ENCODE measurements around the gene CEP112.

The CEP112 gene

GRCh38 chr17:65703891-65704290 is 488.0 kb downstream of the CEP112 start:
- no peak overlapping the region for H3K9ac ChIP-seq (ENCODE audit: insufficient read length)
- TF ChIP-seq POLR2AphosphoS5 (IDR thresholded peaks at IDR 0.05; ENCODE audit: borderline replicate concordance, low read depth, low read length) = no peak
- no peak for TF ChIP-seq FOXP2 (optimal IDR thresholded peaks at IDR 0.05; ENCODE audit: control extremely low read depth, extremely low read length, insufficient read depth)
- no peak for TF ChIP-seq EZH2 (IDR thresholded peaks at IDR 0.05)
- H3K4me3 ChIP-seq = no peak overlapping the region
- H3K36me3 ChIP-seq (ENCODE audit: insufficient read depth, low read length) = no peaks in the 10 kb centered on the region
- H3K9me3 ChIP-seq (ENCODE audit: low read depth, low read length) = no peaks in the 10 kb centered on the region
- no peak for DNase-seq (ENCODE audit: low read depth, low spot score)
- H3K27ac ChIP-seq = no peak overlapping the region

- TF ChIP-seq POLR2AphosphoS5 (IDR thresholded peaks at IDR 0.05; ENCODE audit: borderline replicate concordance, low read depth, low read length) (no peak), EZH2 (IDR thresholded peaks at IDR 0.05) (no peak), FOXP2 (optimal IDR thresholded peaks at IDR 0.05; ENCODE audit: control extremely low read depth, extremely low read length, insufficient read depth) (no peak)
- no peak overlapping the region for H3K27ac ChIP-seq
- DNase-seq (ENCODE audit: low read depth, low spot score) = no peak
- no peaks in the 10 kb centered on the region for H3K9me3 ChIP-seq (ENCODE audit: low read depth, low read length)
- peak overlapping the region; percentile 28 for H3K9ac ChIP-seq (ENCODE audit: insufficient read length)
- H3K36me3 ChIP-seq (ENCODE audit: insufficient read depth, low read length) = no peaks in the 10 kb centered on the region
- H3K4me3 ChIP-seq = no peak overlapping the region
Observed at GRCh38 chr17:65699459-65699858, 492.5 kb downstream of the CEP112 start.

- no peak for DNase-seq (ENCODE audit: low read depth, low spot score)
- H3K36me3 ChIP-seq (ENCODE audit: insufficient read depth, low read length) = no peaks in the 10 kb centered on the region
- H3K9ac ChIP-seq (ENCODE audit: insufficient read length) = peak overlapping the region; percentile 28
- H3K27ac ChIP-seq = 0 out of 2 replicates have a peak overlapping the region, but pooled peaks have one; percentile 10
- no peak for TF ChIP-seq EZH2 (IDR thresholded peaks at IDR 0.05)
- no peak for TF ChIP-seq FOXP2 (optimal IDR thresholded peaks at IDR 0.05; ENCODE audit: control extremely low read depth, extremely low read length, insufficient read depth)
- no peak for TF ChIP-seq POLR2AphosphoS5 (IDR thresholded peaks at IDR 0.05; ENCODE audit: borderline replicate concordance, low read depth, low read length)
- H3K9me3 ChIP-seq (ENCODE audit: low read depth, low read length) = no peaks in the 10 kb centered on the region
- H3K4me3 ChIP-seq = peak overlapping the region; percentile 47
Observed at GRCh38 chr17:65698381-65699061, 493.4 kb downstream of the CEP112 start.

- Histone ChIP-seq H3K9ac (ENCODE audit: insufficient read length) (no peak overlapping the region), H3K36me3 (ENCODE audit: insufficient read depth, low read length) (no peaks in the 10 kb centered on the region), H3K27ac (no peak overlapping the region)
Observed at GRCh38 chr17:65697661-65698060, 494.3 kb downstream of the CEP112 start.

GRCh38 chr17:65696739-65697394 is 495.1 kb downstream of the CEP112 start:
- Histone ChIP-seq H3K9me3 (ENCODE audit: low read depth, low read length) (no peaks in the 10 kb centered on the region), H3K4me3 (no peak overlapping the region), H3K36me3 (ENCODE audit: insufficient read depth, low read length) (no peaks in the 10 kb centered on the region), H3K9ac (ENCODE audit: insufficient read length) (no peak overlapping the region), H3K27ac (no peak overlapping the region)
- no peak for DNase-seq (ENCODE audit: low read depth, low spot score)
- TF ChIP-seq FOXP2 (optimal IDR thresholded peaks at IDR 0.05; ENCODE audit: control extremely low read depth, extremely low read length, insufficient read depth) (no peak), EZH2 (IDR thresholded peaks at IDR 0.05) (no peak), POLR2AphosphoS5 (IDR thresholded peaks at IDR 0.05; ENCODE audit: borderline replicate concordance, low read depth, low read length) (no peak)

More at GRCh38 chr17:65697661-65698060, 494.3 kb downstream of the CEP112 start:
- no peaks in the 10 kb centered on the region for H3K9me3 ChIP-seq (ENCODE audit: low read depth, low read length)
- no peak for TF ChIP-seq POLR2AphosphoS5 (IDR thresholded peaks at IDR 0.05; ENCODE audit: borderline replicate concordance, low read depth, low read length)
- no peak for TF ChIP-seq EZH2 (IDR thresholded peaks at IDR 0.05)
- no peak for TF ChIP-seq FOXP2 (optimal IDR thresholded peaks at IDR 0.05; ENCODE audit: control extremely low read depth, extremely low read length, insufficient read depth)
- no peak overlapping the region for H3K4me3 ChIP-seq
- no peak for DNase-seq (ENCODE audit: low read depth, low spot score)

- no peak for DNase-seq (ENCODE audit: low read depth, low spot score)
- Histone ChIP-seq H3K9ac (ENCODE audit: insufficient read length) (no peak overlapping the region), H3K9me3 (ENCODE audit: low read depth, low read length) (no peaks in the 10 kb centered on the region), H3K27ac (no peak overlapping the region), H3K4me3 (no peak overlapping the region), H3K36me3 (ENCODE audit: insufficient read depth, low read length) (no peaks in the 10 kb centered on the region)
- no peak for TF ChIP-seq POLR2AphosphoS5 (IDR thresholded peaks at IDR 0.05; ENCODE audit: borderline replicate concordance, low read depth, low read length)
- TF ChIP-seq FOXP2 (optimal IDR thresholded peaks at IDR 0.05; ENCODE audit: control extremely low read depth, extremely low read length, insufficient read depth) = no peak
- no peak for TF ChIP-seq EZH2 (IDR thresholded peaks at IDR 0.05)
Observed at GRCh38 chr17:65694601-65695000, 497.3 kb downstream of the CEP112 start.

- no peak overlapping the region for H3K27ac ChIP-seq
- no peak overlapping the region for H3K9ac ChIP-seq (ENCODE audit: insufficient read length)
- no peak overlapping the region for H3K4me3 ChIP-seq
- no peak for DNase-seq (ENCODE audit: low read depth, low spot score)
- H3K9me3 ChIP-seq (ENCODE audit: low read depth, low read length) = no peaks in the 10 kb centered on the region
- no peaks in the 10 kb centered on the region for H3K36me3 ChIP-seq (ENCODE audit: insufficient read depth, low read length)
- TF ChIP-seq EZH2 (IDR thresholded peaks at IDR 0.05) (no peak), FOXP2 (optimal IDR thresholded peaks at IDR 0.05; ENCODE audit: control extremely low read depth, extremely low read length, insufficient read depth) (no peak), POLR2AphosphoS5 (IDR thresholded peaks at IDR 0.05; ENCODE audit: borderline replicate concordance, low read depth, low read length) (no peak)
Observed at GRCh38 chr17:65690626-65691310, 501.2 kb downstream of the CEP112 start.

- H3K36me3 ChIP-seq (ENCODE audit: insufficient read depth, low read length) = no peaks in the 10 kb centered on the region
- DNase-seq (ENCODE audit: low read depth, low spot score) = no peak
- no peak overlapping the region for H3K4me3 ChIP-seq
- H3K9ac ChIP-seq (ENCODE audit: insufficient read length) = no peak overlapping the region
- TF ChIP-seq FOXP2 (optimal IDR thresholded peaks at IDR 0.05; ENCODE audit: control extremely low read depth, extremely low read length, insufficient read depth) (no peak), POLR2AphosphoS5 (IDR thresholded peaks at IDR 0.05; ENCODE audit: borderline replicate concordance, low read depth, low read length) (no peak), EZH2 (IDR thresholded peaks at IDR 0.05) (no peak)
- H3K27ac ChIP-seq = no peak overlapping the region
- no peaks in the 10 kb centered on the region for H3K9me3 ChIP-seq (ENCODE audit: low read depth, low read length)
Observed at GRCh38 chr17:65688307-65688706, 503.6 kb downstream of the CEP112 start.

Measured in SK-N-MC (cell line).